Aorta (tissue), 5 donors: ENCODE results near the gene TYROBP. TPM values are rescaled to one million over a fixed set of nuclear protein-coding genes. Genes with fewer than 3 reads are reported as not detected.
A peak's percentile ranks its signal among the peaks of the same experiment; 100 is the strongest.
"Not testable (repeated sequence)": the region's sequence is repeated elsewhere in the genome, so short reads cannot be mapped to it uniquely, and the experiment has no call there.

Experiments
- ATAC-seq: fragments of 200-7000 bp; cut with Tn5 transposase; one replicate; pipeline ENCODE4 v1.9.1; 2022; ENCODE audit warnings: moderate library complexity; ENCODE audit not compliant: low FRiP score
- DNase-seq, 2 donors: peaks; one replicate each; pipeline ENCODE4 v3.0.0-alpha.2; 2020
- H3K27ac ChIP-seq, 2 donors: one replicate each; pipeline ENCODE4 v1.5.1; 2013; ENCODE audit warnings: low read length in 2 of 2, mild to moderate bottlenecking in 2 of 2, moderate library complexity in 2 of 2, control low read depth in 1 of 2, inconsistent platforms in 1 of 2, low read depth in 1 of 2
- H3K27me3 ChIP-seq, 2 donors: one replicate each; pipeline ENCODE4 v1.6.1; 2013; ENCODE audit warnings: control low read depth in 1 of 2, low read length in 1 of 2, mild to moderate bottlenecking in 1 of 2, moderate library complexity in 1 of 2; ENCODE audit not compliant: insufficient read depth in 2 of 2, control insufficient read depth in 1 of 2
- H3K36me3 ChIP-seq, 2 donors: one replicate each; pipeline ENCODE4 v1.6.1; 2013; ENCODE audit warnings: control low read depth in 1 of 2, low read length in 1 of 2, mild to moderate bottlenecking in 1 of 2; ENCODE audit not compliant: insufficient read depth in 2 of 2, control insufficient read depth in 1 of 2
- H3K4me1 ChIP-seq, 2 donors: one replicate each; pipeline ENCODE4 v1.6.1; 2013; ENCODE audit warnings: low read length in 2 of 2, control low read depth in 1 of 2, mild to moderate bottlenecking in 1 of 2, moderate library complexity in 1 of 2; ENCODE audit not compliant: insufficient read depth in 2 of 2, control insufficient read depth in 1 of 2
- H3K4me3 ChIP-seq, 2 donors: one replicate each; pipeline ENCODE4 v1.5.1; 2013; ENCODE audit warnings: low read length in 2 of 2, control low read depth in 1 of 2, mild to moderate bottlenecking in 1 of 2
- H3K9me3 ChIP-seq: one replicate; pipeline ENCODE4 v1.6.1; 2013; ENCODE audit warnings: mild to moderate bottlenecking, low read length; ENCODE audit not compliant: control insufficient read depth
- WGBS, 2 donors: extraction: QIAGEN DNeasy Blood & Tissue Kit; methylation state at CpG; one replicate each; pipeline ENCODE4 v1.1.7; 2013; 5-methylcytosine and 5-hydroxymethylcytosine counted together
- intact Hi-C, 2 donors: fragments of 100-400 bp; cut with DNase I; formaldehyde crosslinking; loops; one replicate each; pipeline versions ENCODE4 v1.14.2 to v1.15.0; 2022
- polyA plus RNA-seq, 2 donors: library from polyadenylated mRNA; stranded (reverse); fragments of 200-250 nt; gene quantifications; one replicate each; pipeline ENCODE4 v1.2.3, GENCODE V29; 2013
- total RNA-seq, 2 donors: library from RNA; stranded (reverse); fragmentation: NEBNext Ultra II Directional; extraction: Animal tissue kit (Norgen Biotek cat#: 25700); gene quantifications; one replicate each; pipeline ENCODE4 v1.2.1, GENCODE V29; 2021
- donor health status: healthy with polysubstance abuse.
- donor health status: Bipolar disorder and iron deficiency.
- donor health status: DM: no; HTN: no; CAD: no.
- donor health status: DM: no; HTN: no; CAD: no.
- donor health status: DM: yes; HTN: yes; CAD: no.

Gene TYROBP
- total and polyA plus RNA-seq, 4 donors: 48.8 to 327 (median 108) TPM

GRCh38 chr19:35898499-35898809, 9.6 kb downstream of the TYROBP start:
- DNase-seq (no peak), ATAC-seq (no peak)
- no peaks in the 10 kb centered on the region for H3K36me3 ChIP-seq
- peak overlapping the region; percentile 39 to 74 for H3K4me3 ChIP-seq
- H3K27me3 ChIP-seq: no peaks in the 10 kb centered on the region
- WGBS, 2 donors: 11 to 16% methylated on average over 17 of the region's 17 CpGs
- H3K9me3 ChIP-seq: no peaks in the 10 kb centered on the region
- H3K4me1 ChIP-seq: no peaks in the 10 kb centered on the region
- no peak overlapping the region for H3K27ac ChIP-seq
- intact Hi-C loops: no loop called here

DNA sequence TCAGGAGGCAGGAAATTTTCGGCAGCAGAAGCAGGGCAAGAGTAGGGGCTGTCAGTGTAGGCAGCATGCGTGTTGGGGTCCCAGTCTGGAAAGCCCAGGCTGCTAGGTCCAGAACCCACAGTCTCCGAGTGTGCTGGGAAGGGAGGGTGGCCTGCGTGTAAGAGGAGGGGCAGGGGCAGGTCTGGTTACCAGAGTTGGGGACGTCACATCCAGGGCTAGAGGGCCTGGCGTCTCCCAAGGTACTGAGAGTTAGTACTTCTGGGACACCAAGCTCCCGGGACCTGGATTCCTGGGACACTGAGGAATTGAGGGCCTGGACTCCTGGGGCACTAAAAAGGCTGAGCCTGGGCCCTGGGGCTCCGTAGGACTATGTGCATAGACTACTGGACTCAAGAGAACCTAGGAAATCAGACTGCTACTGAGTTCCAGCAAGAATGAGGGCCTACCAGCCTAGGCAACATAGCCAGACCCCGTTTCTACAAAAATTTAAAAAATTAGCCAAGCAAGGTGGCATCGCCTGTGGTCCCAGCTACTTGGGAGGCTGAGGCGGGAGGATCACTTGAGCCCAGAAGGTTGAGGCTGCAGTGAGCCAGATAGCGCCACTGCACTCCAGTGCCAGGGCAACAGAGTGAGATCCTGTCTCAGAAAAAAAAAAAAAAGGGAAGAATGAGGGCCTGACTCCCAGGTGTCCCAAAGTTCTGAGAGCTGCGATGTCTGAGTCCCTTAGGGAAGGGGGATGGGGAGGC, 10.2 kb downstream of the TYROBP start:
- no peak for ATAC-seq
- Histone ChIP-seq H3K4me3 (no peak overlapping the region), H3K27ac (no peak overlapping the region), H3K4me1 (no peaks in the 10 kb centered on the region), H3K36me3 (no peaks in the 10 kb centered on the region), H3K27me3 (no peaks in the 10 kb centered on the region), H3K9me3 (no peaks in the 10 kb centered on the region)
- no peak for DNase-seq
- WGBS, 2 donors: 94 to 95% methylated on average over 13 of the region's 13 CpGs
- intact Hi-C loops: no loop called here

- Histone ChIP-seq H3K9me3 (no peaks in the 10 kb centered on the region), H3K4me3 (no peak overlapping the region), H3K4me1 (no peaks in the 10 kb centered on the region), H3K27ac (no peak overlapping the region), H3K36me3 (no peaks in the 10 kb centered on the region), H3K27me3 (no peaks in the 10 kb centered on the region)
- ATAC-seq: no peak
- DNase-seq: no peak
- intact Hi-C loops: no loop called here
- 96 to 98% methylated on average over 13 of the region's 13 CpGs for WGBS, 2 donors
Measured at GRCh38 chr19:35896643-35897040, 11.5 kb downstream of the TYROBP start.

DNA sequence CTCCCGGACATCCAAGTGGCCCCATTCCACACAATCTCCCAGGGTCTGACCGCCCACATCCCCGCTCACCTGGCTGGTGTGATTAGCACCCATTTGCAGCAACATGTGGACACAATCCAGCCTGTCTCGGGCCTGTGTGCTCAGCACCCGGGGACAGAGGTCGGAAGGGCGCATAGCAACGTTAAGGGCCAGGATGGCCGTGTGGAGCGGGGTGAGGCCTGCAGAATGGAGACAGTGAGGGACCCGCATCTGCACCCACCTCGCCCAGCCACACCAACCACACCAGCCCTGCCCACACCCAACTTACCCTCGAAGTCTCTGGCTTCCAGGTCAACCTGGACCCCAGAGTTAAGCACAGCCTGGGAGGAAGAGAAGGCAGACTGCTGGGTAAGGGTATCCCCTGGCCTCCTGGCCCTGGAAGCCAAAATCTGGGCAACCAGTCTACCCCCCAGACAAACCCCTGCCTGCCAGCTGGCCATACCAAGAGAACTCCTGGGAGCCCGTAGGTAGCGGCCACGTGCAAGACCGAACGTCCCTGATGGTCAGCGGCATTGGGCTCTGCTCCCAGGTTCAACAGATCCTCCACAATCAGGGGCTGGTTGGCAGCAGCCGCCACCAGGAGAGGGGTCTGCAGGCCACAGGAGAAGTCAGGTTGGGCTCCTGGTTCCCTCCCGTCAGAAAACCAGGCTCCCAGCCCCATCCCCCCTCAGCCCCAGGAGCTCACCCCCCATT, 12.0 kb downstream of the TYROBP start:
- 91 to 92% methylated on average over 21 of the region's 21 CpGs for WGBS, 2 donors
- no peak for ATAC-seq

DNA sequence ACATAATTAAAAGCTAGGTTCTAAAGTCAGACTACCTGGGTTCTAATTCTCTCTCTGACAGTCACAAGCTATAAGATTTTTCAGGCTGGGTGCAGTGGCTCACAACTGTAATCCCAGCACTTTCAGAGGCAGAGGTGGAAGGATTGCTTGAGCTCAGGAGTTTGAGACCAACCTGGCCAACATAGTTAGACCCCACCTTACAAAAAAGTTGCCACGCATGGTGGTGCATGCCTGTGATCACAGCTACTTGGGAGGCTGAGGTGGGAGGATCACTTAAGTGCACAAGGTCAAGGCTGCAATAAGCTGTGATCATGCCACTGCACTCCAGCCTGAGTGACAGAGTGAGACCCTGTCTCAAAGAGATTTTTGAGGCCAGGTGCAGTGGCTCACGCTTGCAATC, 13.8 kb downstream of the TYROBP start:
- intact Hi-C loops: no loop called here
- H3K4me1 ChIP-seq: no peaks in the 10 kb centered on the region
- no peaks in the 10 kb centered on the region for H3K27me3 ChIP-seq
- WGBS, 2 donors: 95 to 97% methylated on average over 2 of the region's 2 CpGs
- no peaks in the 10 kb centered on the region for H3K36me3 ChIP-seq
- H3K4me3 ChIP-seq: no peak overlapping the region
- no peaks in the 10 kb centered on the region for H3K9me3 ChIP-seq
- H3K27ac ChIP-seq: no peak overlapping the region
- ATAC-seq: no peak
- no peak for DNase-seq

More for the DNA sequence above, 12.0 kb downstream of the TYROBP start:
- Histone ChIP-seq H3K27ac (no peak overlapping the region), H3K9me3 (no peaks in the 10 kb centered on the region), H3K36me3 (no peaks in the 10 kb centered on the region), H3K27me3 (no peaks in the 10 kb centered on the region), H3K4me1 (no peaks in the 10 kb centered on the region), H3K4me3 (no peak overlapping the region)
- intact Hi-C loops: no loop called here
- DNase-seq: no peak

DNA sequence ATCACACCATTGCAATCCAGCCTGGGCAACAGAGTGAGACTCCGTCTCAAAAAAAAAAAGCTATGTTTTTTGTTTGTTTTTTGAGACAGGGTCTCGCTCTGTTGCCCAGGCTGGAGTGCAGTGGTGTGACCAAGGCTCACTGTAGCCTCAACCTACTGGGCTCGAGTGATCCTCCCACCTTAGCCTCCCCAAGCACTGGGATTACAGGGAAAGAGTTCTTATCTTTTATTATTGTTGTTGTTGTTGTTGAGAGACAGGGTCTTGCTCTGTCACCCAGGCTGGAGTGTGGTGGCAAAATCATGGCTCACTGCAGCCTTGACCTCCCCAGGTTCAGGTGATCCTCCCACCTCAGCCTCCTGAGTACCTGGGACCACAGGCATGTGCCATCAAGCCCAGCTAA, 16.3 kb downstream of the TYROBP start:
- WGBS, 2 donors: 89 to 94% methylated on average over 3 of the region's 3 CpGs
- H3K27ac ChIP-seq, DNase-seq, ATAC-seq, H3K36me3 ChIP-seq, H3K27me3 ChIP-seq, H3K4me1 ChIP-seq, intact Hi-C loops, H3K9me3 ChIP-seq, H3K4me3 ChIP-seq: not testable (repeated sequence)

DNA sequence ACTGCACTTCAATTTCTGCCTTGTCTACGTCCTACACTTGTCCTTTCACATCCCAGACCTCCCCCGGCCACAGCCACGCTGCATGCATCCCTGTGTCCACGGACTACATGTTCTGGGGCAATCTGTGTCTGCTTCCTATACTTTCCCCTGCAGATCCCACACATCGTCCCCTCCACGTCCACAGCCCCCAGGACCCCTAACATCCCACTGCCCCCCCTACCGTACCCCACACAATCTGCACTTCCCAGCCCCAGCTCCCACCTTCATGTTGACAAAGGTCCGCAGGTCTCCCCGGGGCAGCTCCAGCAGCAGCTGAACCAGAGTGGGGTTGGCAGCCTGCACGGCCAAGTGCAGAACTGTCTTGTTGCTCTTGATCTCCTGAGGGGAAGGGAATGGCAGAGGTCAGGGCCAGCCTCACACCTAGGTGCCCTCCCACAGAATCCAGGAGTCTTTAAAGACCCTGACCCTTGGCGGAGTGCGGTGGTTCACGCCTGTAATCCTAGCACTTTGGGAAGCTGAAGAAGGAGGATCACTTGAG, 17.9 kb downstream of the TYROBP start:
- 93 to 94% methylated on average over 13 of the region's 13 CpGs for WGBS, 2 donors
- no peak for ATAC-seq
- Histone ChIP-seq H3K9me3 (no peaks in the 10 kb centered on the region), H3K4me1 (no peaks in the 10 kb centered on the region), H3K27ac (no peak overlapping the region), H3K4me3 (no peak overlapping the region), H3K27me3 (no peaks in the 10 kb centered on the region), H3K36me3 (no peaks in the 10 kb centered on the region)
- no peak for DNase-seq
- intact Hi-C loops: no loop called here

- Histone ChIP-seq H3K9me3 (no peaks in the 10 kb centered on the region), H3K27me3 (no peaks in the 10 kb centered on the region), H3K36me3 (no peaks in the 10 kb centered on the region), H3K4me1 (no peaks in the 10 kb centered on the region), H3K4me3 (no peak overlapping the region), H3K27ac (no peak overlapping the region)
- ATAC-seq: no peak
- WGBS, 2 donors: 95% methylated on average over 18 of the region's 18 CpGs
- DNase-seq: no peak
- intact Hi-C loops: no loop called here
Measured at GRCh38 chr19:35889370-35890112, 18.6 kb downstream of the TYROBP start.
